Adrenal gland (tissue), 5 donors: ENCODE measurements around the gene NCKAP5.

Experiments
- POLR2A ChIP-seq, 2 donors: fragments of 450-650 bp; IDR thresholded peaks; one replicate each; pipeline ENCODE4 v1.6.1; 2017; ENCODE audit warnings: antibody characterized with exemption in 2 of 2, mild to moderate bottlenecking in 2 of 2, moderate library complexity in 1 of 2
- TF ChIP-seq, protein P1 (sequence below), 6 experiments: fragments of 450-650 bp in 4 of 6; fragments of 200-600 bp in 2 of 6; sonication (generic) in 1 of 6; IDR thresholded peaks; 1 replicate in 5 of 6; 2 replicates in 1 of 6; pipeline versions ENCODE4 v1.5.1 to v1.8.0; 2016 to 2021; ENCODE audit warnings: antibody characterized with exemption in 6 of 6, mild to moderate bottlenecking in 2 of 6, moderate library complexity in 1 of 6
- donor health status: DM: no; HTN: no; CAD: no.

DNA sequence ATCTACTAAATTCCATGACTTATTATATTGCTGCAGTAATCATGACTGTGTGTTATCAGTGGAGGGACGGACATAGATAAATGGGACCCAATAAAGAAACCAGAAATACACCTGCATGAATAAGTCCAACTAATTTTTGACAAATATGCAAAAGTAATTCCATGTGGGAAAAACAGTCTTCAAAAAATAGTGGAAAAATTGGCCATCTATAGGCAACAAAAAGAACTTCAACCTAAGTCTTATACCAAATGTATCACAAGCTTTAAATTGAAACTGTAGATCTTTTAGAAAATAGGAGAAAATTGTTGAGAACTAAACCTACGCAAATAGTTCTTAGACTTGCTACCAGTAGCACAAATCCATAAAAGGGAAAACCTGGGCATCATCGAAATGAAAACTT lies 376.2 kb downstream of the NCKAP5 start:
- TF ChIP-seq, protein P1, sequence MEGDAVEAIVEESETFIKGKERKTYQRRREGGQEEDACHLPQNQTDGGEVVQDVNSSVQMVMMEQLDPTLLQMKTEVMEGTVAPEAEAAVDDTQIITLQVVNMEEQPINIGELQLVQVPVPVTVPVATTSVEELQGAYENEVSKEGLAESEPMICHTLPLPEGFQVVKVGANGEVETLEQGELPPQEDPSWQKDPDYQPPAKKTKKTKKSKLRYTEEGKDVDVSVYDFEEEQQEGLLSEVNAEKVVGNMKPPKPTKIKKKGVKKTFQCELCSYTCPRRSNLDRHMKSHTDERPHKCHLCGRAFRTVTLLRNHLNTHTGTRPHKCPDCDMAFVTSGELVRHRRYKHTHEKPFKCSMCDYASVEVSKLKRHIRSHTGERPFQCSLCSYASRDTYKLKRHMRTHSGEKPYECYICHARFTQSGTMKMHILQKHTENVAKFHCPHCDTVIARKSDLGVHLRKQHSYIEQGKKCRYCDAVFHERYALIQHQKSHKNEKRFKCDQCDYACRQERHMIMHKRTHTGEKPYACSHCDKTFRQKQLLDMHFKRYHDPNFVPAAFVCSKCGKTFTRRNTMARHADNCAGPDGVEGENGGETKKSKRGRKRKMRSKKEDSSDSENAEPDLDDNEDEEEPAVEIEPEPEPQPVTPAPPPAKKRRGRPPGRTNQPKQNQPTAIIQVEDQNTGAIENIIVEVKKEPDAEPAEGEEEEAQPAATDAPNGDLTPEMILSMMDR (IDR thresholded peaks at IDR 0.05), result no peak
- no peak for TF ChIP-seq POLR2A (IDR thresholded peaks at IDR 0.05)
